ENCODE data around the gene KCNIP1.
"Not testable (repeated sequence)": the region's sequence is repeated elsewhere in the genome, so short reads cannot be mapped to it uniquely, and the experiment has no call there.

KCNIP1 gene

DNA sequence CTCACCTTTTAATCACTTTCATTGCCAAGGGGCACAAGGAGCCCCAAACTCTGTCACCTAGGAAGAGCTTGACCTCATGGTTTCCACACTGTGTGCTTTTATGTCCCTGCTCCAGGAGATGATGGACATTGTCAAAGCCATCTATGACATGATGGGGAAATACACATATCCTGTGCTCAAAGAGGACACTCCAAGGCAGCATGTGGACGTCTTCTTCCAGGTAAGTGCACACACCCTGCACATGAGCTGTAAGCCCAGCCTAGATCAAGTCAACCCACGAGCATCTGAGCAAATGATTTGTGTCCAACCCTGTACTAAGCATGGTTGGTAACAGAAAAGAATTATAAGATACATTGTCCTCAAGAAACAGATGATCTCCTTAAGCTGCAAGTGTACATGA lies 228.9 kb downstream of the KCNIP1 start:
- DNase-seq = no peak

DNA sequence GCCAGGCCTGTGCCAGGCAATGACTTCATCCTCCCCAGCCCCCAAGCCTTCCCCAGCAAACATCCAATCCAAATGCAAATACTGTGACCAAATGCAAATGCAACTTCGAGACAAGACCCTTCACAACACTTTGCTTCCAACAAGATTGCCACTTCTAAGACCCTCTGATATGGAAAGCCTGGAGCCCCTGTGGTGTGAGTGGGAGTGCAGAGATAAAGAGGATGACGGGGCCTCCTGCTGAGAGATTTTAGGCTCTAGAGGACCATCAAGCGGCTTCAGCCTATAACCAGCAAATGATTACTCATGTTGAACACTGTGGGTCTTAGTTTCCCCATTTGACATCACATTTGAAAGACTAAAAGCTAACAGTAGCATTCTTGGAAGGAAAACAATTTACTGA lies 233.1 kb downstream of the KCNIP1 start:
- DNase-seq = no peak

DNA sequence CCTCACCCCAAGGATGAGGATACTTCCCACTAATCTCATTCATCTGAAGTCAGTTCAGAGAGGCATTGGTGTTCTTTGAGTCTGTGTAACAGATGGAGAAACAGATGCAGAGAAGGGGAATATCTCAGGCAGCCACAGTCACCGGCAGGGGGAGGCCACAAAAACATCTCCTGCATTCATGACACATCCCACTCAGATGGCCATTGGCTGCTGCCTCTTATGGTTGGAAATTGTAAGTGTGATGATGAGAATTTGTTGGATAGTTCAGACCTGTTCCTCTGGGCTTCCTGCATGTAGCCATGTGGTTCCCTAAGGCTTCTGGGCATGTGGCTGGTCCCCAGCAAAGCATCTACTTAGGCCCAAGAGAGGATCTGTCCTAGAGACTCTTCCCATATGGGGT lies 233.8 kb downstream of the KCNIP1 start:
- DNase-seq = no peak

DNA sequence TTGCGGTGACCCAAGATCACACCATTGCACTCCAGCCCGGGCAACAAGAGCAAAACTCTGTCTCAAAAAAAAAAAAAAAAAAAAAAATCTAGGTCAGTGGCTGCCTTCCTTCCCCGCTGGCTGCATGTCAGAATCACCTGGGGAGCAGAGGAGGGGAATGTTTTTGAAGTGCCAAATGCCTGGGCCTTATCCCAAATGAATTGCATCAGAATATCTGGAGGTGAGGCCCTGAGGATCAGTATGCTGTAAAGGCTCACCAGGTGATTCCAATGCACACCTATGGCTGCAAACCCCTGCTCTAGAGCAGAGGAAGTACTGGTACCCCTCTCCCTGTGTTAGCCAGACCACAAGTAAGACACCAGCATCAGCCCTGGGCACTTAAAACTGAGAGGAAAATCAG lies 235.0 kb downstream of the KCNIP1 start:
- DNase-seq = no peak

DNA sequence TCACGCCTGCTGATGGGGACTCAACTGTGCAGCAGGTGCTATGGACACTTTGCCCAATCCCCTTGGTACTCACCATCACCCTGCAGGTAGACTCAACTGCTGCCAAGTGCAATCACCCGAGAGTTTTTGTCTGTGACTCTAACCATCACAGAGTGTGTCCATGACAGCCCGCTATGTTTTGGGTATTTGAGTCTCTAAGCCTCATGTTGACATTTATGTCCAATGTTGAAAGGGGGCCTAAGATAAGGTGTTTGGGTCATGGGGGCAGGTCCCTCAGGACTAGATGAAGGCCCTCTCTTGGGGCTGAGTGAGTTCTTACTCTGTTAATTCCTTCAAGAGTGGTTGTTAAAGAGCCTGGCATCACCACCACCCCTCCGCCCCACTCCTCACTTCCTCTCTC lies 235.6 kb downstream of the KCNIP1 start:
- DNase-seq = no peak

DNA sequence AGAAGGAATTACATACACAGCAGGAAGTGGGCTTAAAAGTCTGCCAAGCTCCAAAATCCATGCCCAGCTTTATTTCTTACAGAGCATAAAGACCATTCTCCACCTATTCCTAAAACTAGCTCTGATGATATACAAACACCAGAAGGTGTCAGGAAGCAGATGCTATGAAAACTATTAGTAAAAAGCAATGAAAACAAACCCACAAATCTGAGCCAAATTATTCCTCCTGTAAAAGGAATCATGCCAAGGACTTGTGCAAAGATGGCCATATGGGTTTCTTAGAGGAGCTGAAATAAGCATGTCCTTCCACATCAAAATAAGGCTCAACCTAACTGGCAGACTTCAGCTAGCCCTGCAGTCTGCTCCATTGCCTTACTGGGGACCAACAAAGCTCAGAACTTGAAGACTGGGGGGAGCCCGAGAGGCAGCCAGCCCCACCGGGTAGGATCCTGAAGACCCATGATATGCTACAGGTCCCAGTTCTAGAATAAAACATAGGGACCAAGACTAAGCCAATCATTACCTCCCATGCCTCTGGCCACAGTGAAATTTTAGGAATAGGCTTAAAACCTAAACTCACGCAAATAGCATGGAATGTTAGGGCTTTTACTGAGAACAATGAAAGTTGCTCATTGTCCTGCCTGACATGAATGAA lies 236.9 kb downstream of the KCNIP1 start:
- no peak for DNase-seq

DNA sequence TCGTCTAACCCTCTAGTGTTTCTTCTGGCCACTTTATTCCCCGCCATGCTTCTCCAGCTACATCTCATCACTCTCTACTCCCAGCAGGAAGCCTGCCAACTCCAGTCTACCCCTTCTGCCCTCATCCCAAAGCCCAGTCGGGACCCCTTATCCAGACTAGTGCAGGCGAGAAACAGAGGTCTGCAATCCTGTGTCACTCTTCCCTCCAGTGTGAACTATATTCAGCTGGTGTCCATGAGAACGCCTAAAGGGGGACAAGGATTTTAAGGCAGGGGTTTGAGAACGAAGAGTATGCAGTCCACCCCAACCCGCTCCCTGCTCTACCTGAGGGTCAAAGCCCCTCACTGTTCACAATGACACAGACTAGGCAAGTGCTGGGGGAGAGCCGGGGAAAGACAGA lies 238.0 kb downstream of the KCNIP1 start:
- DNase-seq = no peak

DNA sequence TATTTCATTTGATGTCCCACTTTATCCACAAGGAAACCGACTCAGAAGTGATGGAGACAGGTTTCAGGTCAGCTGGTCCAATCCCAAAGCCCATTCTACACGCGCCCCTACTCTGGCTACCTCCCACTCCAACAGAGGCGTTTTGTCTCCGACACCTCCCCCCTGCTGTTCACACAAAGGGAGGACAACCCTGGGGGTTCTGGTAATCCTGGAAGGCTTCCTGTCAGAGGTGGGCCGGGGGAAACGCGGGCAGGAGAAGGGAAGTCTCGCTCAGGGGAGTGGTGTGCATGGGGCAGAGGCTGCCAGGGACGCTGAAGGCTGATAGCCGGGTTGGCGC lies 240.0 kb downstream of the KCNIP1 start:
- no peak for DNase-seq

DNA sequence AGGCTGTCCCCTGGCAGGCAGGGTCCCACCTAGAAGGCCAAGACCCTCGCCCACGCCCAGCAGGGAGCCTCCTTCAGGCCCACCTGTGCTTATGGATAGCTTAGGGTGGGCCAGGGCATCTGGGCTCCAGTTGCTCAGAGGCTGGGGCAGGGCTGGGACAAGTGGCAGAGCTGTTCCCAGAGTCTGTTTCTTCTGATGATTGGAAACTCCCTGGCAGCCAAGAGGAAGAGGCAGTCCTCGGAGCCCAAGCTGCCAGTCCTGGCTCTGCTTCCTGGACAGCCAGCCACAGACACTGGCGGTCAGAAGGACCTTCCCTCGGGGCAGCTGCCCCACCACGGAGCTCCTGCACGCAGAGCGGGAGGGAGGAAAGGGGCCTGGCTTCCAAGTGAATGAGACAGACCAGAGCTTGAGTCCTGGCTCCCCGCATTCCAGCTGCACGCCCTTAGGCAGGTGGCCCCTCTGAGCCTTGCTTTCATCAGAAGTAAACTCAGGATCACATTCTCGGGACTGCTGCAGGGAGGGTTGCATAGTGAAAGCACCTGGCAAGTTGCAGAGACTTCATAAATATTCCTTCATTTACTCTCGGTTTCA lies 241.8 kb downstream of the KCNIP1 start:
- DNase-seq = no peak

DNA sequence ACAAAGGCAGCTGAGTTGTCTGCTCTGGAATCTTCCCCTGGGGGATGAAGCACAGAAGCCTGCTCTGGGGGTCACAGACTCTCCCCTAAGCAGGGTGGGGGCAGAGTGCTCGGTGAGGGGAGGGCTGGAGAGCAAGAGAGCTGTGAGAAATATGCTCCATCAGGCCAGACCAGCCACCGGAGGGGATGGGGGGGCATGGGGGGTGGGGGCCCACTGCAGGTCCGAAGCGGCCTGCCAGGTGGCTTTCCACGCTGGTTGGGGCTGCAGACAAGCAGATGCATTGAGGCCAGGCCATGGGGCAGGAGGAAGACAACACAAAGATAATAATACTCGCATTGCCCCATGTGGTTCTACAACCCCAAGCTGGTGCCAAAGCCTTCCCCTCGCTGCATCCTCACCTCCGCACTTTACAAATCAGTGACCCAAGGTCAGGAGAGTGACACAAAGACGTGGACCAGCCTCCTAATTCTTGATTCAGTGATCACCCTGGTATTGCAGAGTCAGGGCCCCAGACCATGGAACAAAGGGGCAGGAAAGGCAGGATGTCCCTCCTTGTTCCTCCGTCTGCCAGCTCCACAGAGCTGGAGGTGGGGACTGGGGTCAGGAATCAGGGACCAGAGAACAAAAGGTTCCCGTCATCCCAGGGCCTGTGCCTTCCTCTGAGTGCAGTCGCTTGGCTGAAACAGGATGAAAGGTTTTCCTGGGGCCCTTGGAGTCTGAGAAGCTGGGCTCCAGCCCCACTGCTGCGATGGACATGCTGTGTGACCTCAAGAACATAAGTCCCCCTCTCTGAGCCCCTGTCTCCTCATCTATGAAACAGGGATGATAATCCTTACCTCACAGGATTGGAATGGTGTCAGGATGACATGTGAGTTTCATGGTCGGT lies 242.5 kb downstream of the KCNIP1 start:
- DNase-seq = no peak

DNA sequence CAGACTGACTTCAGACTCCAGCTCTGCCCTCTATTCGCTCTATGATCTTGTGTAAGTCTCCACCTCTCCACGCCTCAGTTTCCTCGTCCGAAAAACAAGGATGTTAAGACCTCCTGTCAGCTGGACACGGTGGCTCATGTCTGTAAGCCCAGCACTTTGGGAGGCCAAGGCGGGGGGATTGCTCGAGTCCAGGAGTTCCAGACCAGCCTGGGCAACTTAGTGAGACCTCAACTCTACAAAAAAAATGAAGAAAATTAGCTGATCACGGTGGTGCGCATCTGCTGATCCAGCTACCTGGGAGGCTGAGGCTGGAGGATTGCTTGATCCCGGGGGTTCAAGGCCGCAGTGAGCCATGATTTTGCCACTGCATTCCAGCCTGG lies 243.1 kb downstream of the KCNIP1 start:
- DNase-seq = no peak

DNA sequence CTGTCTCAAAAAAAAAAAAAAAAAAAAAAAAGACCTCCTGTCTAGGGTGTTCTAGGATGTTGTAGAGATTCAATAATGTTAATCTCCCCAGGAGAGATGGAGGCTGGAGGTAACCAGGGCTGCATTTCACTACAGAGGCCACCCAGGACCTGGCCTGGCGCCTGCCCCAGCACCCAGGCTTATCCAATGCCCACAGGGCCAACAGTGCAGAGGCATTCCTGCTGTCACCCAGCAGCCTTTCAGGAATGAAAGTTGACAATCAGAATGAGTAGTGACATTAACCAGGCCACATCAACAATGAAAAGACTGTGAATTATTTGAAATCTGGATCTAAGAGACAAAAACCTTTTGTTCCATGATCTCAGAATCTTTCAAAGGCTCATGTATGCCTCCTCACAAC lies 243.5 kb downstream of the KCNIP1 start:
- DNase-seq = no peak

DNA sequence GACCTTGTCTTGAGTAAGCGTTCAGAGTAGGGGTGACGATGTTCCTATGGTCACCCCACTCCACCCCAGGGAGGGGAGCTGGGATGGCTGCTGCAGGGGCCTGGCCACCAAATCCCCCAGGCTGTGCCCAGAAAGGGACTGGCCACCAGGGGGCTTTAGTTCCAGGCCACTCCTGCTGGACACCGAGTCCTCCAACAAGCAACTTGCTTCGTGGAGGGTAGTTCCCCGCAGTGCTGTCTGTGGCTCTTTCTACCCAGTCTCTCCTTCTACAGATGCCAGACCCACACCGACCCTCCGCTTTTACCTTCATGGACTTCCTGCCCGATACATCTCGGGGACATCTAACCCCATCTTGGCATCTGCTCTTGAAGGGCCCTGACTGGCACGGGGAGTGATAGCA lies 244.0 kb downstream of the KCNIP1 start:
- no peak for DNase-seq

DNA sequence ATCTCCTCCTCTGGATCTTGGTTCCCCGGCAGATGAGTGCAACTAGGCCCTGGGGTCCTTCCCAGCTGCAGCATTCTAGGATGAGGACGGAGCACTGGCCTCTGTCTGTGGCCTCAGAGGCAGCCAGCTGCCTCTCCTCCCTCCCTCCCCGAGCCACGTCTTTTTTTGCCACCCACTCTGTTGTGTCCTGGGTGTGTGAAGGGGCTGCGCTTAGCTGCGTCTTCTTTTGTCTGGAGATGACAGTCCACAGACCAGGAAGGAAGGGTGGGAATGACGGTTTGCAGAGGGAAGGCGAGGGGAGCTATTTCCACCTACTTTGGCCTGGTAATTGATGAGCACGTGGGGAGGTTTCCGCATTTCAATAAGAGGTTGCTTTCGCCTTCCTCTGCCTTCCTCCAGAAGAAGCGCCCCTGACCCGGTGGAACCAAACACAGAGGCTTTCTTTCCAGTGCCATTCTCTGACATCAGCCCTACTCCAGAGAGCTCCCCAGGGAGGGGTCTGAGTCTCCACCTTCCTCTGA lies 245.2 kb downstream of the KCNIP1 start:
- no peak for DNase-seq

DNA sequence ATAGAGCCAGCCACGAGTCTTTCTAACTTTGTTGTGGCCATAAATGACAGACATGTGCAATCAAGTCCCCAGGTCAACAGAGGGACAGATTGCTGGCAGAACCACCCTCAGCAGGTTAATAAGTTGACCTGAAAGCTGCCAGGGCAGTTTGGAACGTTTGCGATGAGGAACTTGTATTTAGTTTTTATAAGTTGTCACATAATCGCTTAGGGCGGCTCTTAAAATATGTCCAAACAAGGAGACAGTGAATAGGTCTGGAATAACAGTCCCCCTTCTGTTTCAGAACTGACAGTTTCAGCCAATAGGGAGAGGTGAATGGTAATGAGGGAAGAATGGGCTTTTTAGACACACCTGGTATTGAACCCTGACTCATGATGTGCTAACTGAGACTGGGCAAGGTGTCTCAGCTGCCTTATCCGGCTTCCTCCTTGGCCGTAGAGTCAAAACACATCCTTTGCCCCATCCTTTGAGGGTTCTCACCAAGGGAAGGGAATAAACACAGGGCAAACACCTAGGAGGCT lies 246.2 kb downstream of the KCNIP1 start:
- no peak for DNase-seq

DNA sequence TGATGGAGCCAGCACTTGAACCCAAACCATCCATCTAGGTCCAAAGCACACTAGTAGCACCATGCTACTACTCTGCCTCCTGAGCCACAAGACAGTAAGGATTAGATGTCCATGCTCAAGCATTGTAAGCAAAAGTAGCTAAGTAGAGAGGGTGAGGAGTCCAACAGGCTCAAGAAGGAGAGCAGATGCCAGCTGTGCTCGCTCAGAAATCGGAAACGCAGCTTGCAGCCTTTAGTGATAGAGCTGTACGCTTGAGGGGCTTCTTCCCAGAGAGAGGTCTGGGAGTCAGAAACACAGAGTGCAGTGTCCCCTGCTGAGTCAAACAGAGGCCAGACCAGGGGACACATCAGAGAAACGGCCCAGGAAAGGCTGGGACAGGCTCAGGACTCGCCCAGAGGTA lies 247.0 kb downstream of the KCNIP1 start:
- no peak for DNase-seq

DNA sequence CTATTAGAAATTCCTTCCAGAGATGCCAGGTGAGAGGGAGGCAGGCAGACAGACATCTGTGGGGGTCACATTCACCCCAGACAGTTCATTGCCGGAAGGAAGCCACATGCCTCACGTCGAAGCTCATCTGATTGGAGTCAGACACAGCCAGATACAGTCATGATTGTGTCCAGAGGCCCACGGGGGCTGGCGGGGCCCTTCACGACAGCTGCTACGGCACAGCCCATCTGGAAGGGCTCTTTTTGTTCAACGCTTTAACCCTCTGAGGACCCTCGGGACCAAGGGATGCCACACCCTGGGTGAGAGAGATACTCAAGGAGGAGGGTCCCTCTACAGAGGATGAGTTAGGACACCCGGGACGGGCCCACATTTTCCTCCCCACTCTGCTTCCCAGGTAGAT lies 247.8 kb downstream of the KCNIP1 start:
- DNase-seq = no peak

DNA sequence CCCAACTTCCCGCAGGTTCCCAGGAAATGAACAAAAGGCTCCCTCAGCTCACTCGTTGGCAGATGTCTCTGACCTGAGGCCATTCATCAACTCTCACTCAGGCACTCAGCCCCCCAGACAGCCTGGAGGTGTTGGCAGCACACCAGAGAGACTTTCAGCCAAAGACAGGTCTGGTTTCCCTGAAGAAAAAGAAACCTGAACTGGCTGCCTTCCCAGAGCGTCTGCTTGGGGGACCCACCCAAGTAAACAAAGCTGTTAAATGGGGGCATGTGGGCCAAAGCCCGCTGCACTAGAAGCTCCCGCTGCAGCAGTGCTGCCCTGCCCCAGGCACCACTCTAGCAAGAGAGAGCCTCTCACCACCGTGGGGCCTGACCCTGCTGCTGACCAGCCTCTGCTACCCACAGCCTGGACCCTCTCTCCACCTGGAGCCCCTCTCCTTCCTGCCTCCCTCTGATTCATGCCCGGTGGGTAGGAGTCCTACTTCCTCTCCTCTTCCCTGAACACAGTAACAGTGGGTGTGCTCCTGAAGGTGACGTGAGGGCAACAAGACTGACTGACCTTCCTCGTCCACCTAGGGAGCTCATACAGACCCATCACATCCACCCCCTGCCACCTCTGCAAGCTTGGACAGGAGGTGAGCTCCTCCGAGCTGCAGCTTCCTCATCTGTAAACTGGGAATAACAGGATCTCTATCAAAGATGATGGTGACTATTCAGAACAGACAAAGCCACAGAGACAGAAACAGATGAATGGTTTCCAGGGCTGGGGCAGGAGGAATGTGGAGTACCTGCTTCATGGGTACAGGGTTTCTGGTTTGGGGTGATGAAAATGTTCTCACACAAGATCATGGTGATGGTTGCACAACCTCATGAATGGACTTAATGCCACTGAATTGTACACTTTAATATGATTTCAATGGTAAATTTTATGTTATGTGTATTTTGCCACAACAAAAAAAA lies 248.7 kb downstream of the KCNIP1 start:
- no peak for DNase-seq

DNA sequence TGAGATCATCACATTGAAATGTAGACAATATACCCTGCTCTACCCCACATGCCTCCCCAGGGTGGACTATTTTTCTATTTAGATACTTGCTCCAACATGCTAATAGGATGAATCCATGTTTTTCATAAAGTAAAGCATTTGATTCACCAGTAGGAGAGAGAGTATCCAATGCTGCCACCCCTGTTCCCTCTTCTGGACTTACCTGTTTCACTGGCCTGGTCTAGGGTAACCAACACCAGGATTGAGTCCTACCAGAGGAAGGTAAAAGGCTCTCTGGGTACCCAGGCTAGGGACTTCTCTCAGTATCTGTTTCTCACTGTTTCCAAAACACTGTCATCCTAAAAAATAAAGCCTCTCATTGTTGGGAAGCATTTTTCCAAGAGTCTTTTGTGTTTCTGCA lies 249.5 kb downstream of the KCNIP1 start:
- DNase-seq = no peak

DNA sequence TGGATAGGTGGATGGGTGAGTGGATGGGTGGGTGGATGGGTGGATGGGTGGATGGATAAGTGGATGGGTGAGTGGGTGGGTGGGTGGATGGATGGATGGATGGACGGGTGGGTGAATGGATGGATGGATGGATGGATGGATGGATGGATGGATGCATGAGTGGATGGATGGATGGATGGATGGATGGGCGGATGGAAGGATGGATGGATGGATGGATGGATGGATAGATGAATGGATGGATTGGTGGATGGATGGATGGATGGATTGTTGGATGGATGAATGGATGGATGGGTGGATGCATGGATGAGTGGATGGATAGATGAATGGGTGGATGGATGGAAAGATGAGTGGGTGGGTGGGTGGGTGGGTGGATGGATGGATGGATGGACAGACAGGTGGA lies 250.7 kb downstream of the KCNIP1 start:
- DNase-seq = not testable (repeated sequence)

DNA sequence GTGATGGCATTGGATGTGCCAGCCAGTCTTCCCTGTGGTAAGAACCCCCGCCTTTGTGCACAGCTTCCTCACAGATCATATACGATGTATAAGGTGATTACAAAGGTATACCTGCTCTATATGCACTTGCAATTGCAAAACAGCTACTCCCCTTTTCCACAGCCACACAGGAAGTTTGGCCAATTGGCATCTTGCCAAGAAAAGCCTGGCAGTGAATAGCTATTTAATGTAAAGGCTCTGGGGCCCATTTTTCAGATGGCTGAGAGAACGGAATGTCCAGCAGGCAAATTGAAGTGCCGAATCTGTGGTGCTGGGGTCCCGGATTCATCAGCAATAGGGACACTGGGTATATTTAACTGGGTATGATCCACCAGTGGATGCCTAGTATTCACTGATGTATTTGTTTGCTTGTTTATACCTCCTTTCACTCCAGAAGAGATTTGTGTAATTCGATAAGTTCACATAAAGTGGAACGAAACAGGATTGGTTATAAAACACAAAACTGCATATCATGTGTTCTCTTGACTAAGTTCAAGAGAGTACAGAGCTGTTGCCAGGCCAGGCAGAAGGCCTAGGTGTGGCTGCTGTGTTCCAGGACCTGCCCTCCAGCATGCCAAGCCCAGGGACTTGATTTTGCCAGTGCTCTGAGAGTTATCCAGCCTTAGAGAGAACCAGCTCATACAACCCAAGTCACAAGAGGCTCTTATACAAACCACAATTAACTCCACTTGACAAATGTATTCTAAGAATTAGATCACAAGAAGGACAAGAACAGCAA lies 252.0 kb downstream of the KCNIP1 start:
- DNase-seq = no peak

DNA sequence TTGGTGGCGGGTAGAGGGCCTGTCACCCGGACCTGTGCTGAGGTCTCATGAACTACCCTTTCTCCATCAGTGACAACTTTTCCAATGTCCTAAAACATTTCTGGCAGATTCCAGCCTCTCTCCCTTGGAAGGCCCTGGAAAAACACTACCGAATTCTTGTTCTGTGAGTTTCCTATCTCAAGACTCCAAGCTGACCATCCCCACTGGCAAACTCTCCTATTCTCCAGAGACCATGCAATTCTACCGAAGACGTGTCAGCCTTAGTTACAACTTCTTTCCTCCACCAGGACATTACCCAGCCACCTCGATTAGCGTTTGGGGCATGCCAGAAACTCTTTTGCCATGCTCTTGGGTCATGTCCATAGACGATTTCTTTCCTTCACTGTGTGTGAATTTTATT lies 252.9 kb downstream of the KCNIP1 start:
- DNase-seq = no peak

All from stimulated activated CD4-positive, alpha-beta T cell treated with anti-CD3 and anti-CD28 coated beads, Interleukin-4, amount 100 ng/mL, for 1 hour (primary cell).